ENCODE data around the gene VSIR.

DNA sequence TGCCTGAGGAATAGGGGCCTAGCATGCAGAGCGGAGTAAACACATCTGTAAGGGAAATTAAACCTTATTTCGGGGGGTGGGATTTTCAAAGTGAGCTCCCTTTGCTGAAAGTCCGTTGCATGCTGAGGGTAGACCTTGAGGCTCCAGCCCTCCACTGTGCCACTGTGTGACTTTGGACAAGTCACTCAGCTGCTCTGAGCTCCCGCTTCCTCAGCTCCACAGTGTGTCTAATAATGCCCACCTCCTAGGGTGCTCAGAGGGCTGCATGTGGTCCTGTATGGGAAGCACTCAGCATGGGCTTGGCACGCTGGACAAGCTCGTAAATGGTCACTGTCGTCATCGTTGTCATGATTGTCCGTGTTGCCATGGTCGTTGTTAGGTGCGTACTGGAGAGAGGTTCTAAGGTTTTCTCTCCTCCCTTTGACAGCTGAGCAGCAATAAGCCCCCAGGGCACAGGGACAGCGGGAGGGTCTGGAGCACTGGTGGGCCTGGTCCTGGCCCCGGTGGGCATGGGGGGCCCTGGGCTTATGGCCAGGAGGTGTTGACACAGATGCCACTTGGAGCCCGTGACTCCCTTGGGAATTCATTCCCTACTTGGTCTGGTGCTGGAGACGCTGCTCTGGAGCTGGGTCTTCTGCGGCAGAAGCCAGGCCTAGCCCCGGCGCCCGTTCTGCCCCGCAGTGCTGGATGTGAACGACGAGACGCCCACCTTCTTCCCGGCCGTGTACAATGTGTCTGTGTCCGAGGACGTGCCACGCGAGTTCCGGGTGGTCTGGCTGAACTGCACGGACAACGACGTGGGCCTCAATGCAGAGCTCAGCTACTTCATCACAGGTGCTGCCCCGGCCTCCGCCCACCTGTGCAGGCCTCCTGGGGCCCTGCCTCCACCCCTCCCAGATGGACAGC is 66.9 kb downstream of the VSIR start:
- TF ChIP-seq EZH2phosphoT487 (IDR thresholded peaks at IDR 0.05; ENCODE audit: insufficient read depth, low read depth) (no peak), EZH2 (IDR thresholded peaks at IDR 0.05; ENCODE audit: insufficient read depth, poor library complexity, severe bottlenecking) (no peak)

All from GM23248 (cell line).